A549 (cell line): ENCODE results near the gene NRXN3.

Source experiments
- BHLHE40 ChIP-seq: IDR thresholded peaks from 2 replicates; pipeline ENCODE4 v1.6.1; 2012; ENCODE audit warnings: low read depth, low read length, inconsistent platforms
- CTCF ChIP-seq: fragments of >200 bp; sonication (Bioruptor Twin); formaldehyde crosslinking; IDR thresholded peaks from 3 replicates; pipeline ENCODE4 v1.5.1; 2016
- POLR2A ChIP-seq: IDR thresholded peaks from 2 replicates; pipeline ENCODE4 v1.6.1; 2012; ENCODE audit warnings: mild to moderate bottlenecking, low read length
- RAD21 ChIP-seq, 2 experiments: fragments of >200 bp in 1 of 2; sonication (Bioruptor Twin) in 1 of 2; formaldehyde crosslinking in 1 of 2; IDR thresholded peaks in 1 of 2; conservative IDR thresholded peaks in 1 of 2; 2 replicates in 1 of 2; 3 replicates in 1 of 2; pipeline ENCODE4 v1.6.1; 2012 to 2018; ENCODE audit warnings: inconsistent platforms in 1 of 2
- RCOR1 ChIP-seq: fragments of 150-350 bp; IDR thresholded peaks from 2 replicates; pipeline ENCODE4 v1.6.1; 2014; ENCODE audit warnings: antibody characterized with exemption, low read length, low read depth
- SMC3 ChIP-seq: fragments of >200 bp; sonication (Bioruptor Twin); formaldehyde crosslinking; IDR thresholded peaks from 3 replicates; pipeline ENCODE4 v1.6.1; 2018; ENCODE audit warnings: inconsistent platforms
- ZFP36 ChIP-seq: fragments of 450-650 bp; IDR thresholded peaks from 2 replicates; pipeline ENCODE4 v1.6.1; 2014; ENCODE audit warnings: borderline replicate concordance; ENCODE audit not compliant: partially characterized antibody
- ZSCAN20 ChIP-seq: fragments of 250-450 bp; sonication (Bioruptor Pico); IDR thresholded peaks from 2 replicates; pipeline ENCODE4 v1.8.0; 2022; ENCODE audit warnings: mild to moderate bottlenecking, moderate library complexity
- TF ChIP-seq, protein P1 (sequence below): fragments of 200-600 bp; sonication (generic); IDR thresholded peaks from 2 replicates; pipeline ENCODE4 v1.6.1; 2016; ENCODE audit warnings: antibody characterized with exemption, mild to moderate bottlenecking, moderate library complexity
- TF ChIP-seq, protein P2 (sequence below): fragments of 250-450 bp; sonication (Bioruptor Pico); IDR thresholded peaks from 2 replicates; pipeline ENCODE4 v1.5.0; 2021; ENCODE audit warnings: mild to moderate bottlenecking, moderate library complexity, borderline replicate concordance

- TF ChIP-seq CTCF: no peak
- no peak for TF ChIP-seq POLR2A
- no peak for TF ChIP-seq ZFP36
- TF ChIP-seq, protein P1, sequence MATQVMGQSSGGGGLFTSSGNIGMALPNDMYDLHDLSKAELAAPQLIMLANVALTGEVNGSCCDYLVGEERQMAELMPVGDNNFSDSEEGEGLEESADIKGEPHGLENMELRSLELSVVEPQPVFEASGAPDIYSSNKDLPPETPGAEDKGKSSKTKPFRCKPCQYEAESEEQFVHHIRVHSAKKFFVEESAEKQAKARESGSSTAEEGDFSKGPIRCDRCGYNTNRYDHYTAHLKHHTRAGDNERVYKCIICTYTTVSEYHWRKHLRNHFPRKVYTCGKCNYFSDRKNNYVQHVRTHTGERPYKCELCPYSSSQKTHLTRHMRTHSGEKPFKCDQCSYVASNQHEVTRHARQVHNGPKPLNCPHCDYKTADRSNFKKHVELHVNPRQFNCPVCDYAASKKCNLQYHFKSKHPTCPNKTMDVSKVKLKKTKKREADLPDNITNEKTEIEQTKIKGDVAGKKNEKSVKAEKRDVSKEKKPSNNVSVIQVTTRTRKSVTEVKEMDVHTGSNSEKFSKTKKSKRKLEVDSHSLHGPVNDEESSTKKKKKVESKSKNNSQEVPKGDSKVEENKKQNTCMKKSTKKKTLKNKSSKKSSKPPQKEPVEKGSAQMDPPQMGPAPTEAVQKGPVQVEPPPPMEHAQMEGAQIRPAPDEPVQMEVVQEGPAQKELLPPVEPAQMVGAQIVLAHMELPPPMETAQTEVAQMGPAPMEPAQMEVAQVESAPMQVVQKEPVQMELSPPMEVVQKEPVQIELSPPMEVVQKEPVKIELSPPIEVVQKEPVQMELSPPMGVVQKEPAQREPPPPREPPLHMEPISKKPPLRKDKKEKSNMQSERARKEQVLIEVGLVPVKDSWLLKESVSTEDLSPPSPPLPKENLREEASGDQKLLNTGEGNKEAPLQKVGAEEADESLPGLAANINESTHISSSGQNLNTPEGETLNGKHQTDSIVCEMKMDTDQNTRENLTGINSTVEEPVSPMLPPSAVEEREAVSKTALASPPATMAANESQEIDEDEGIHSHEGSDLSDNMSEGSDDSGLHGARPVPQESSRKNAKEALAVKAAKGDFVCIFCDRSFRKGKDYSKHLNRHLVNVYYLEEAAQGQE: no peak
- no peak for TF ChIP-seq SMC3
- TF ChIP-seq, protein P2, sequence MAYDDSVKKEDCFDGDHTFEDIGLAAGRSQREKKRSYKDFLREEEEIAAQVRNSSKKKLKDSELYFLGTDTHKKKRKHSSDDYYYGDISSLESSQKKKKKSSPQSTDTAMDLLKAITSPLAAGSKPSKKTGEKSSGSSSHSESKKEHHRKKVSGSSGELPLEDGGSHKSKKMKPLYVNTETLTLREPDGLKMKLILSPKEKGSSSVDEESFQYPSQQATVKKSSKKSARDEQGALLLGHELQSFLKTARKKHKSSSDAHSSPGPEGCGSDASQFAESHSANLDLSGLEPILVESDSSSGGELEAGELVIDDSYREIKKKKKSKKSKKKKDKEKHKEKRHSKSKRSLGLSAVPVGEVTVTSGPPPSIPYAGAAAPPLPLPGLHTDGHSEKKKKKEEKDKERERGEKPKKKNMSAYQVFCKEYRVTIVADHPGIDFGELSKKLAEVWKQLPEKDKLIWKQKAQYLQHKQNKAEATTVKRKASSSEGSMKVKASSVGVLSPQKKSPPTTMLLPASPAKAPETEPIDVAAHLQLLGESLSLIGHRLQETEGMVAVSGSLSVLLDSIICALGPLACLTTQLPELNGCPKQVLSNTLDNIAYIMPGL (CRISPR knock-in tag): no peak
- no peak for TF ChIP-seq ZSCAN20 (CRISPR knock-in tag)
- TF ChIP-seq RCOR1: no peak
- TF ChIP-seq RAD21 (conservative IDR thresholded peaks at IDR 0.05 in 1 of 2, IDR thresholded peaks at IDR 0.05 in 1 of 2): no peak
- TF ChIP-seq BHLHE40: no peak
Observed at GRCh38 chr14:78313499-78313898, 143.3 kb downstream of the NRXN3 start.
